ENCODE data around the gene KIFC3.
A peak's percentile ranks its signal among the peaks of the same experiment; 100 is the strongest.
"Not testable (repeated sequence)": the region's sequence is repeated elsewhere in the genome, so short reads cannot be mapped to it uniquely, and the experiment has no call there.

Gene KIFC3

DNA sequence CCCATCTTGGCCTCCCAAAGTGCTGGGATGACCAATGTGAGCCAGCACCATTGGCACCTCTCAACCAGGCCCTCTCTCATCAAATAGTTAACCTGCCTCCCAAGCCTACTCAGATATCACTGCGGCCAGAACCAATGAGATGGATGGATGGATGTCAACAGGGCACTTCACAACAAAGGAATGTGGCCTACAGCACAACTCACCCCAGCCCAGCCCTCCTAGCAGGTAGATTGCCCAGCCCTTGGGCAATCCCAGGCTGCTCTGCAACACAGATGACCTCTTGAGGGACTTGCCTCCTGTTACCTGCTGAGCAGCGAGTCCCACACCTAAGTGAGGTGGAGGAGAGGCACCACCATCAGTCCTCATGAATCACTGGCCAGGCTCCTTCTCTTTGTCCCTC, 22.6 kb upstream of the KIFC3 start:
- no peak for DNase-seq (ENCODE audit: low read depth, low spot score)

DNA sequence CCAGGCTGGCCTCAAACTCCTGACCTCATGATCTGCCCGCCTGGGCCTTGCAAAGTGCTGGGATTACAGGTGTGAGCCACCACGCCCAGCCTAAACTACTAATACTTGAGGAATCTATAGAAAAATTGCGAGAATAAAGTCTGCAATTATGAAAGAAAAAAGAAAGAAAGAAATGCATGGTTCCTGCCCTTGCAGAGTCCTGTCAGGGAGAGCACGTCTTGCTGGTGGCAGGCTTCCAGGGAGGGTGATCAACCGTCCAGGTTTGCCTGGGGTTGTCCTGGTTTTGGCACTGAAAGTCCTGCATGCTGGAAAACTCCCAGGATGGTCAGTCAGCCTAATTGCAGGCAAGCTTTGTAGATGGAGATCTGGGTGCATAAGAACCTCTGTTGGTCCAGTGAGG, 21.5 kb upstream of the KIFC3 start:
- no peak for DNase-seq (ENCODE audit: low read depth, low spot score)

DNA sequence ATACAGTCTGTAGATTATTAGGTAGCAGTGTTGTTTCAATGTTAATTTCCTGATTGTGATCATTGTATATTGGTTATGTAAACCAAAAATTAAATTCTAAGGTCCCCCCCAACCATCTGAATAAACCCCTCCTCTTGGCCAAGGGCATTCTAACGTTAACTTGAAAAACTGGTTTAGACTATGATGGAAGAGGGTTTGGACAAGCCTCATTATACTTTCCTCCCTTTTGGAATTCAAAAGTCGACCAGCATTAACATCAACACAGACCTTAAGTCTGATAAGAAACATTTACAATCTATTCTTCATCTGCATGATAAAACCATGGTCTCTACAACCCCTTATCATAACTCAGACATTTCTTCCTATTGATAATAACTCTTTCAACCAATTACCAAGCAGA, 20.6 kb upstream of the KIFC3 start:
- DNase-seq (ENCODE audit: low read depth, low spot score): no peak

GRCh38 chr16:57822018-57822553, 19.8 kb upstream of the KIFC3 start:
- no peak for DNase-seq (ENCODE audit: low read depth, low spot score)

GRCh38 chr16:57821149-57821971, 19.1 kb upstream of the KIFC3 start:
- no peak for DNase-seq (ENCODE audit: low read depth, low spot score)

DNA sequence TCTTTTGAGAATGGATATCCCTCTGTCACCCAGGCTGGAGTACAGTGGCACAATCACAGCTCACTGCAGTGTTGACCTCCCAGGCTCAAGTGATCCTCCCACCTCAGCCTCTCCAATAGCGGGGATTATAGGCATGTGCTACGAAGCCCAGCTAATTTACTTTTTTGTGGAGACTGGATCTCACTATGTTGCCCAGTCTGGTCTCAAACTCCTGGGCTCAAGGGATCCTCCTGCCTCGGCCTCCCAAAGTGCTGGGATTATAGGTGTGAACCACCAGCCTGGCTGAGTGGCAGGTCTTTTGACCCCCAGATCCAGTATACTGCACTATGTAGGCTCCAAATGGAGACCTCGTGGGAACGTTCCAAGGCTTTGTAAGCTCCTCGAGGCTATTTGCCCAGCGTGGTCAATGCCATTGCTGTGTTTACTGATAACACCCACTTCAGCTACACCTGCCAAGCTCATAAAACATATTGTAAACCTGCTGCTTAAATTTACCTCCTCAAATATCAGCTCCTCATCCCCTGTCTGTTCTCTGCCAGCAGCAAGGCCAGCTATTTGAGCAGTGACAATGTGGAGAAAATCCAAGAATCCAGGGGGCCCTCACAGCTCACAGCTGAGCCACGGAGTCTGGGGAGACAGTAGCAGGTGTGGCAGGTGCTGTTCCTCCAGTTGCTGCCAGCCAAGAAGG, 16.2 kb upstream of the KIFC3 start:
- DNase-seq (ENCODE audit: low read depth, low spot score): no peak

DNA sequence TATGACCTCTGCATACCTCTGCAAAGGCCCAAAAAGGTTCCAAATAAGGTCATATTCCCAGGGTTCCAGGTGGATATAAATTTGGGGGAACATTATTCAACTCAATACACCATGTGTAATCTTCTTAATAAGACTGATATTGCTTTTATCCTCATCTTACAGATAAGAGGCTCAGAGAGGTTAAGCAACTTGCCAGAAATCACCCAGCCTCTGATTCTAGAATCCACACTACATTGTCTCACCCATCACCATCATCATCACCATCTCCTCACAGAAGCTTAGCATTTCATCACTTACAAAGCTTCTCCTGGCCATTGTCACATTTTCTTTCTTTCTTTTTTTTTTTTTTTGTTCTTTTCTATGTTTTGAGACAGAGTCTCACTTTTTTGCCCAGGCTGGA, 15.4 kb upstream of the KIFC3 start:
- no peak for DNase-seq (ENCODE audit: low read depth, low spot score)

DNA sequence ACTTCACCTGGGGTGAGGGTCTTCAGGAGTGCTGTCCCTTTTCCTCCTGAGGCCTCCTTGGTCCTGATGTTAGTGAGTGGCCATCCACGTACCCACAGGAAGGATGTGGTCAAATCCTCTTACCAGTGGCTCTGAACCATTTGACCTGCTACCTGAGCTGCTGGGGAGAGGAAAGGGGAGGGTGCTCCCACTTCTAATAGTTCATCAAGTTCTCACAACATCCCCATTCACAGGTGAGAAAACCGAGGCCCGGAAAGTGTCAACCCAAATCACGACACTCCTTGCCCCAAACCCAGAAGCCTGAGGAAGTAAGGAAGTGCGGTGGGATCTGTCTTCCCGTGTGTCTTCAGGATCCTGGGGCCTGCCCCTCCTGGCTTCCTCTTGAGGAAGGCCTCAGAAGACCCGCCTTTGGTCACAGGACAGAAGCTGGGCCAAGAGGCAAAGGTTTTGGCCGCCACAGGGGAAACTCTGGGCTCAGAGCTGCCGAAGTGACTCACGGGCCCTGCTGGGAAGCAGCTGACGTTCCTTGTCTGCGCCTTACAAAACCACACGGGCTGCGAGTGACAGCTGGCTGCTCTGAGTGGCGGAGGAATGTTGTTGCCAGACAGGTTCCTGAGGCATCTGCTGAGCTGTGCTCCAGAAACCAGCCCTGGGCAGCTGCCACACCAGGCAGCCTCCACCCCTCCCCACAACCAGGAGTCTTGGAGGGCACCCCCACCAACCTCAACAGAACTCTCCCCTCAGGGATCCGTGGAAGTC, 13.9 kb upstream of the KIFC3 start:
- DNase-seq (ENCODE audit: low read depth, low spot score): peak; percentile 62

DNA sequence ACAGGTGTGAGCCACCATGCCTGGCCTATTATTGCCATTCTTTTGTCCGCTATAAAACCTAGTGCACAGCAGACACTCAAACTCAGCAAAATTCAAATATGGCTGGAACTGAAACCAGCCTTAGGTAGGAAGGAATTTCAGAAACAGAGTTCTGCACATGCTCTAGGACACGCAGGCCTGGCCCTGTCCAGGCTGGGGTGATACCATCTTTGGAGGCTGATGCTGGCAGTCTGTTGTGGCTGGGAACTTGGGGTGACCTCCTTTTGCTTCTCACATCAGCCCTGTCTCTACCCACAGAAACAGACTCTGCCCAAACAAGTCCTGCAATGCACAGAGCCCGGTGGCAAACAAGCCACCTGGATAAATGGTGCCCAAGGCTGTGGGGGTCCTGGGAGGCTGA, 12.6 kb upstream of the KIFC3 start:
- no peak for DNase-seq (ENCODE audit: low read depth, low spot score)

DNA sequence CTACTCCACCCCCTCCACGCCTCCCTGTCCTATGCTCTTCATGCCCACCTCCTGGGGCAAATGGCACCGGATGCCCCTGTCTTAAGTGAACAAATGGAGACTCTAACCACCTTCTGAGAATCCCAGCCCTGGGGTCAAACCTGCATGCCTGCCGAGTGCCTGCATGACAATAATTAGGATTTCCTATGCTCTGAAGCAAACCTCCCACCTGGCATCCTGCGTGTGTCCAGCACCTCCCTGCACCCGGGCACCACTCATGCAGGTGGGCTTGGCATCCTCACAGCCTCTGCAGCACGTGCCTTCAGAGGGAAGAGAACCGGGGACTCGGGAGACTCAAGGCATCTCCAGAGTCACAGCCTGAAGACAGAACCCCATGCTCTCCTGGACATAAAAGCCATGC, 11.2 kb upstream of the KIFC3 start:
- no peak for DNase-seq (ENCODE audit: low read depth, low spot score)

GRCh38 chr16:57811340-57811739, 9.0 kb upstream of the KIFC3 start:
- not testable (repeated sequence) for DNase-seq (ENCODE audit: low read depth, low spot score)

DNA sequence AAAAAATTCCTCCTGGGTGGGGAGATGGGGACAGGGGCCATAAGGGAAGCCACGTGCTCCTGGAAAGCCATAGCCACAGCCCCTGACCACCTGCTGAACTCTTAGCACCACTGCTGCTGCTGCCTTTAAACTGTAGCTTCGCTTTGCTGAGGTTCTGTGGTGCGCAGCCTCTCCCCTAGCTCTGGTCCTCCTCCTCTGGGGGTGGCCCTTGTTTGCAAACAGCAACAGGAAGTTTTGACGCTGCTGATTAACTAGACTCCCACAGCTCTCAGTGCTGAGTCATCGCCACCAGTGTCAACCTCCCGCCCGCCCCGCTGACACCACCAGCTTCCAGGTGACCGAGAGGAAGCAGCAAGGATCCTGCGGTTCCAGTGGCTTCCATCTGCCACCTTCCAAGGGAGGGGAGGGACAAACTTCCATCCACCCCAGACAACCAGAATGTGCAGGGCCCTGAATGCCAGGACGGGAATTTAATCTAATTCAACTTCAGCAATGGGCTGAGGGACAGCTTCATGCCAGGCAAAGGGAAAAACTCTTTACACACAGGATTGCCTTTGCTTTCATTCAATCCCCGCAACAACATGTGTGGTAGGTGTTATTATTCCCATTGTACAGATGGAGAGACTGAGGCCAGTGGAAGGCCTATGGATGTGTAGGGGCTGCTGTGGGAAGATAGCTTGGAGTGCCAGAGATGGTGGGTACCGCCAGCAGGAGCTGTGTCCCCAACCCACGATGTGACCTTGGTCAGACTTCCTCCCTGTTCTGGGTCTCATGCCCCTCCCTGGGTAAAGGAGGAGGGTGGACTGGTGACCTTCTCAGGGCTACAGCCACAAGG, 8.1 kb upstream of the KIFC3 start:
- DNase-seq (ENCODE audit: low read depth, low spot score): no peak

DNA sequence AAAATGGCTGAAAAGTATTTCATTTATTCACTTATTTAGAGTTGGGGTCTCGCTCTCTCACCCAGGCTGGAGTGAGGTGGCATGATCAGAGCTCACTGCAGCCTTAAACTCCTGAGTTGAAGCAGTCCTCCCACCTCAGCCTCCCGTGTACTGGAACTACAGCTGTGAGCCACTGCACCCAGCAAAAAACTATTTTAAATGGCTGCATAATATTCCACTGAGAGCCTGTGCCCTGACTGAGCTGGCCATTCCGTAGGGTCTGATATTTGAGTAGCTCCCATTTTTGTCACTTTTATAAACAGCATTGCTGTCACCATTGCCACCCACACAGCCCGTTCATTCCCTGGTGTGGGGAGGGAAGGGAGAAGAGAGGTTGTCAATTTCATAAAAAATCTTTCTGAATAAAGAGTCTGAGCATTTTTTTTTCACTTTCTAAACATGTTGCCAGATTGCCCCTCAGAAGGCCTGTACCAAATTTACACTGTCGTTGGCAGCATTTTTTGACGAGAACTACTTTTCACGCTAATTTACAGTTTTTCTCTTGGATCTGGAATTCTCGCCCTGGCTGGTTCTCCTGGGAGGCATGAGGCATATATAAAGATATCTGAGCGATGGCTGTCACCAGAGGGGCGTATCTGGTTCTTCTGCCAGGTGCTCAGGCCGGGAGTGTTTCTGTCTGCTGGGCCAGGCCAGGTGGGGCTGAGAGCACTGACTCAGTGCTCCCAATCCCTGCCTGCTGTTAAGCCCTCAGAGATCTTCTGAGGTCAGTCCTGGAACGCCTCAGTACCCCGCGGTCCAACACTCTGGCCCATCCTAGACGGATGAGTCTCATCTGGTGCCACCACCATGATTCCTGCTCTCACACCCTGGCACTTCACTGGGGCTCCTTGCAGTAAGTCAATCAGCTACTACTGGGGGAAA, 7.2 kb upstream of the KIFC3 start:
- DNase-seq (ENCODE audit: low read depth, low spot score): no peak

GRCh38 chr16:57808589-57809228, 6.4 kb upstream of the KIFC3 start:
- DNase-seq (ENCODE audit: low read depth, low spot score): no peak

- no peak for DNase-seq (ENCODE audit: low read depth, low spot score)
Observed at GRCh38 chr16:57807968-57808528, 5.8 kb upstream of the KIFC3 start.

- DNase-seq (ENCODE audit: low read depth, low spot score): no peak
Observed at GRCh38 chr16:57807252-57807967, 5.1 kb upstream of the KIFC3 start.

GRCh38 chr16:57805176-57805575, 2.9 kb upstream of the KIFC3 start:
- DNase-seq (ENCODE audit: low read depth, low spot score): no peak

GRCh38 chr16:57804111-57804837, 2.0 kb upstream of the KIFC3 start:
- DNase-seq (ENCODE audit: low read depth, low spot score): no peak

Measured in smooth muscle cell of the brain vasculature (primary cell).